ENCODE results near the gene BROX.

- no peak for TF ChIP-seq ZBTB33 (IDR thresholded peaks at IDR 0.05)
- no peak for TF ChIP-seq CTCF (IDR thresholded peaks at IDR 0.05; ENCODE audit: low read depth, low read length, missing input control)
- TF ChIP-seq REST (IDR thresholded peaks at IDR 0.05), result no peak
- no peak for TF ChIP-seq ATF3 (IDR thresholded peaks at IDR 0.05)
- no peak for TF ChIP-seq RAD21 (IDR thresholded peaks at IDR 0.05)
- TF ChIP-seq JUND (IDR thresholded peaks at IDR 0.05), result no peak
- no peak for TF ChIP-seq FOXA1 (IDR thresholded peaks at IDR 0.05)
- no peak for TF ChIP-seq TAF1 (conservative IDR thresholded peaks at IDR 0.05)
- TF ChIP-seq RXRA (IDR thresholded peaks at IDR 0.05), result no peak
- no peak for TF ChIP-seq YY1 (IDR thresholded peaks at IDR 0.05)
- TF ChIP-seq SP1 (IDR thresholded peaks at IDR 0.05), result no peak
Observed at GRCh38 chr1:222711319-222712252, 778 bp upstream of the BROX start.
